ENCODE data around the gene ZNF24.

ZNF24 gene

DNA sequence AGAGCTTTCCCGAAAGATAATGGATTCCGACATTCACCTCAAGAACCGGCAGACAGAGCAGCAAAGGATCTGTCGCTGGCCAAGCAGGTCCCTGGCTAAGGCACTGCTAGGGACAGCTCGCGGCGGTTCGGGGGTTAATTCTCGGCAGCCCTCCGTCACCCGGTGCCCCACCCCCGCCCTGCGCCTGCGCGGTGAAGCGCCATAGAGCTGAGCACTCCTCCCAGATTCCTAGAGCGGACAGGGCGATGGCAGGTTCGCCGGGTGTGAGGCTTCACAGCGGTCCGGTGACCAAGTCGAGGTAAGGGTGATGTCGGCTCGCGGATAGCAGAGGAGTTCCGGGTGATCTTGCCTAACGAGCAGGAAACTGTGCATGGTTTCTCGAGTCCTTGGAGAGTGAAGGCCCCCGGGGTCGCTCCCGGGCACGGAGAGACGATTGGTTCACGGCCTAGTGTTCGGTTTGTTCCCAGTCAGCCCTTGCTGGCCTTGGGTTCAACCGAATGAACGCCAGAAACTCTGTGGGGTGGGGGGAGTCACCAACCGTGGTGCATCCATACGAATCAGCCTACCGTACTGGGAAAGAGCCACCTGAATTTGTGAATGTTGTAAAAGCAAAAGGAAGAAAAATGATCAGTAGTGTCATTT lies 54.0 kb downstream of the ZNF24 start, which contains the start of gene ZSCAN30:
Gene ZSCAN30 (minus strand): TSS at position 136 of the 642 bp plus-strand sequence. CDS start 25,877 bp downstream, outside the sequence.
- DNase-seq: peak; percentile 94 to 95

DNA sequence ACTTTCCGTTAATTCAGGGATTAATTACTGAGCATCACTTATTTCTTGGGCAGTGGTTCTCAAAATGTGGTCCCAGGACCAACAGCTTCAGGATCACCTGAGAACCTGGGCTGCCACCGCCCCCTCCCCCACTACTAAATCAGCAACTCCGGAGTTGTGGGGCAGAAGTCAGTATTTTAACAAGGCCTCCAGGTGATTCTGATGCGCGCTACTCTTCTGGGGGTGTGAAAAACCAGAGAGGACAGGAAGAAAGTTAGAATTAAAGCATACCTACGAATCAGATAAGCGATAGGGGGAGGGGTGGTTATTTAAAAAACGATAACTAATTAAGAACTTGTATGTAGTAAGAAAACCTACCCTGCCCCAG lies 54.5 kb downstream of the ZNF24 start:
- peak in 1 of 2 experiments; percentile 2 for DNase-seq

DNA sequence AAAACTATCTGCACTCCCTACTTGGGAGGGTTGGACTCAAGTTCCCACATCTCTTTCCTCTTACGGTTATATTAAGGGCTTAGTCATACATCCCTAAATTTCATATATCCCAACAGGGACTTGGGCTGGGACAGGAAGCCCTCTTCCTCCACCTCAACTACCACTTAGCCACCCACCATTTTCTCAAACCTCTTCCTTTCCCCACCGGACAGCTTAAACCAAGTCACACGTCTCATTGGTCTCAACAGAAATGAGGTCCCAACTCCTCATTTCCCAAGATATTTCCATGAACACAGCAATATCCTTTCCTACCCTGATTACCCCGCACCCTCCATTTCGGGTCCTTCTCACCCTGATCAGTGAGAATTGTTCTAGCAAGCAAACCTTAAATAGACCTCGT lies 54.9 kb downstream of the ZNF24 start:
- no peak for DNase-seq

DNA sequence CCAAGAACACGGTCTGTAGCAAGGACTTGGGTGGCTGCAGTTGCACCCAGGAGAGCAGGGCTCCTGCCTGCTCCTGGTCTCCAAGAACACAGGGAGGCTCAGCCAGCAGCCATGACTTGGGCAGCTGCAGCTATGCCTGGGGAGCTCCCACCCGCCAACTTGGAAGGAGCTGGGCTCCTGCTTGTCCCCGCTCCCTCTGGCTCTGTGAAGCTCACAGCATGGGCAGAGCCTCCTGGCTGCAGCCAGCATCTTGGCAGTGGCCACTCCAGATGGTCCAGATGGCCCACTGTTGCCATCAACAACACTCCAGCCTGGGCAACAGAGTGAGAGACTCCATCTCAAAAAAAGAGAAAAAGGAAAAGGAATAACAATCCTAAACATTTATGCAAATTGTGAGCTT lies 59.4 kb downstream of the ZNF24 start:
- no peak for DNase-seq

GRCh38 chr18:35283923-35284794 lies 60.1 kb downstream of the ZNF24 start:
- no peak for DNase-seq

DNA sequence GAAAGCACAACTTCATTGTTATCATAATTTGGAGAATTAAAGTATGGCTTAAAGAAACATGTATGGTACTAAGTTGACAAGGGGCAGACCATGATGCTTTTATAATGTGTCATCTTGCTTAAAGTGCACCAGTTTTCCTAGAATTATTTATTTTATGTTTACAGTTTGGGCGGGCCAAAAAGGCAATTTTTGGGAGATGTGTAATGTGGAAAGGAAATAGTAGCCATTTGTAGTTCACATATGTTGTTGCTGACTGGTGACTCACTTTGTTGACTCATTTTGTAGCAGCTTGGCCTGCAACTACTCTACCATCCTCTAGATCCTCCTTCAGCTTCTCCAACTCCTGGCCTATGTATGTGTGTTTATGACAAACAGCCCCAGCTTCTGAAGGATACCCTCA lies 61.9 kb downstream of the ZNF24 start:
- DNase-seq: no peak
